Endothelial cell of umbilical vein (primary cell): ENCODE measurements around the gene KCNA5.

Experiments used
- EZH2 ChIP-seq: IDR thresholded peaks from 2 replicates; pipeline ENCODE4 v1.6.1; 2012; ENCODE audit warnings: borderline replicate concordance, low read depth, mild to moderate bottlenecking, moderate library complexity, low read length, inconsistent platforms; ENCODE audit not compliant: severe bottlenecking
- FOS ChIP-seq: IDR thresholded peaks from 2 replicates; pipeline ENCODE4 v1.6.1; 2011; ENCODE audit warnings: mild to moderate bottlenecking, low read length, moderate library complexity, borderline replicate concordance; ENCODE audit not compliant: insufficient read depth
- GATA2 ChIP-seq: IDR thresholded peaks from 2 replicates; pipeline ENCODE4 v1.7.0; 2011; ENCODE audit warnings: low read depth, mild to moderate bottlenecking, moderate library complexity, mixed read lengths, low read length; ENCODE audit not compliant: insufficient read length, insufficient read depth
- JUN ChIP-seq: IDR thresholded peaks from 2 replicates; pipeline ENCODE4 v1.6.1; 2011; ENCODE audit warnings: borderline replicate concordance, low read depth; ENCODE audit not compliant: insufficient read length, insufficient read depth
- MYC ChIP-seq: IDR thresholded peaks from one replicate; pipeline ENCODE4 v1.6.1; 2011; ENCODE audit warnings: mild to moderate bottlenecking, low read depth, low read length
- POLR2A ChIP-seq: IDR thresholded peaks from 2 replicates; pipeline ENCODE4 v1.6.1; 2012; ENCODE audit warnings: low read depth, mild to moderate bottlenecking, control low read depth, low read length
- POLR2AphosphoS5 ChIP-seq: IDR thresholded peaks from 2 replicates; pipeline ENCODE4 v1.6.1; 2012; ENCODE audit warnings: low read depth, mild to moderate bottlenecking, control low read depth, low read length, moderate library complexity; ENCODE audit not compliant: insufficient read depth
- TF ChIP-seq, protein P1 (sequence below), 2 donors: IDR thresholded peaks; 1 replicate in 1 of 2; 2 replicates in 1 of 2; pipeline ENCODE4 v1.5.1; 2011; ENCODE audit warnings: low read length in 2 of 2, mild to moderate bottlenecking in 2 of 2, moderate library complexity in 2 of 2, control low read depth in 1 of 2, inconsistent platforms in 1 of 2, low read depth in 1 of 2; ENCODE audit not compliant: insufficient read depth in 1 of 2; ENCODE audit errors: extremely low read depth in 1 of 2
- TF ChIP-seq, protein P2 (sequence below): IDR thresholded peaks from 2 replicates; pipeline ENCODE4 v1.6.1; 2011; ENCODE audit not compliant: insufficient read depth, insufficient read length

GRCh38 chr12:5094986-5095385 is 51.3 kb downstream of the KCNA5 start:
- no peak for TF ChIP-seq POLR2A
- TF ChIP-seq, protein P1, sequence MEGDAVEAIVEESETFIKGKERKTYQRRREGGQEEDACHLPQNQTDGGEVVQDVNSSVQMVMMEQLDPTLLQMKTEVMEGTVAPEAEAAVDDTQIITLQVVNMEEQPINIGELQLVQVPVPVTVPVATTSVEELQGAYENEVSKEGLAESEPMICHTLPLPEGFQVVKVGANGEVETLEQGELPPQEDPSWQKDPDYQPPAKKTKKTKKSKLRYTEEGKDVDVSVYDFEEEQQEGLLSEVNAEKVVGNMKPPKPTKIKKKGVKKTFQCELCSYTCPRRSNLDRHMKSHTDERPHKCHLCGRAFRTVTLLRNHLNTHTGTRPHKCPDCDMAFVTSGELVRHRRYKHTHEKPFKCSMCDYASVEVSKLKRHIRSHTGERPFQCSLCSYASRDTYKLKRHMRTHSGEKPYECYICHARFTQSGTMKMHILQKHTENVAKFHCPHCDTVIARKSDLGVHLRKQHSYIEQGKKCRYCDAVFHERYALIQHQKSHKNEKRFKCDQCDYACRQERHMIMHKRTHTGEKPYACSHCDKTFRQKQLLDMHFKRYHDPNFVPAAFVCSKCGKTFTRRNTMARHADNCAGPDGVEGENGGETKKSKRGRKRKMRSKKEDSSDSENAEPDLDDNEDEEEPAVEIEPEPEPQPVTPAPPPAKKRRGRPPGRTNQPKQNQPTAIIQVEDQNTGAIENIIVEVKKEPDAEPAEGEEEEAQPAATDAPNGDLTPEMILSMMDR (IDR thresholded peaks at IDR 0.05; ENCODE audit: extremely low read depth in 1 of 2, insufficient read depth in 1 of 2, low read depth in 1 of 2, low read length in 2 of 2) = no peak
- TF ChIP-seq, protein P2, sequence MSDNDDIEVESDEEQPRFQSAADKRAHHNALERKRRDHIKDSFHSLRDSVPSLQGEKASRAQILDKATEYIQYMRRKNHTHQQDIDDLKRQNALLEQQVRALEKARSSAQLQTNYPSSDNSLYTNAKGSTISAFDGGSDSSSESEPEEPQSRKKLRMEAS = no peak
- no peak for TF ChIP-seq POLR2AphosphoS5
- no peak for TF ChIP-seq EZH2
- TF ChIP-seq MYC = no peak
- no peak for TF ChIP-seq JUN
- TF ChIP-seq GATA2 = no peak
- TF ChIP-seq FOS = no peak
